OCI-M2 (cell line): ENCODE results near the gene PLOD3.

Source experiments
- DNase-seq: peaks from one replicate; lab custom pipeline; 2025; ENCODE audit not compliant: unreplicated experiment; lab: John Stamatoyannopoulos, UW

The PLOD3 gene

DNA sequence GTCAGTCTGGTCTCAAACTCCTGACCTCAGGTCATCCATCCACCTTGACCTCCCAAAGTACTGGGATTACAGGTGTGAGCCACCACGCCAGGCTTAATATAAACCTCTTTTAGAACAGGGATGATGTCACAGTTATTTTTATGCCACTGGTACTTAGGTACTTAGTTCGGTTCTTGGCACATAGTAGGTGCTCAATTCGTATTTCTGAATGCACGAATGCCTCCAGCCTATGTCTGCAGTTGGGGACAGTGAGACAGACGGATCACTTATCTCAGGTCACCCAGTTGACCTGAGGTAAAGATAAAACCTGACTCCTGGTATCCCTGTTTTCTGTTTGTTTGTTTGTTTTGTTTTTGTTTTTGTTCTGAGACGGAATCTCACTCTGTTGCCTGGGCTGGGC, 31.2 kb downstream of the PLOD3 start:
- DNase-seq: no peak

DNA sequence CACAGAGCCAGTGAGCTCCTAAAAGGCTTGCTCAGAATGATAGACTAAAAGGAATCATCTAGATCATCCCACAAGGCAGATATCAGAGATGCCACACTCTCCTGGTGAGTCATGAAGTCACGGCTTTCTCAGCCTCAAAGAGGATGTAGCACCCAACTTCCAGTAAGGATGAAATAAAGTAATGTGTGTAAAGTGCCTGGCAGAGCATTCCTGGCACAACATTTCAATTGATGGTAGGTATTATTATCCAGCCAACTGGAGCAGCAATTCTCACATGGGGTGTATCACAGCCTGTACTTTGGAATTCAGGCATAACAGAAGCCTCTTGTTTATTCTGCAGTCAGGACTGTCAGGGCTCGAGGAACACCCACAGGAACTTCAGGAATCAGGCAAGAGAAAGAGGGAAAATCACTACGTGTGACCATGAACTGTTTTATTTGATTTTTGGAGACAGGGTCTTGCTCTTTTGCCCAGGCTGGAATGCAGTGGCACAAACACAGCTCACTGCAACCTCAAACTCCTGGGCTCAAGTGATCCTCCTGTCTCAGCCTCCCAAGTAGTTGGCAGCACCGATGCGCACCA, 32.0 kb downstream of the PLOD3 start:
- DNase-seq: no peak

DNA sequence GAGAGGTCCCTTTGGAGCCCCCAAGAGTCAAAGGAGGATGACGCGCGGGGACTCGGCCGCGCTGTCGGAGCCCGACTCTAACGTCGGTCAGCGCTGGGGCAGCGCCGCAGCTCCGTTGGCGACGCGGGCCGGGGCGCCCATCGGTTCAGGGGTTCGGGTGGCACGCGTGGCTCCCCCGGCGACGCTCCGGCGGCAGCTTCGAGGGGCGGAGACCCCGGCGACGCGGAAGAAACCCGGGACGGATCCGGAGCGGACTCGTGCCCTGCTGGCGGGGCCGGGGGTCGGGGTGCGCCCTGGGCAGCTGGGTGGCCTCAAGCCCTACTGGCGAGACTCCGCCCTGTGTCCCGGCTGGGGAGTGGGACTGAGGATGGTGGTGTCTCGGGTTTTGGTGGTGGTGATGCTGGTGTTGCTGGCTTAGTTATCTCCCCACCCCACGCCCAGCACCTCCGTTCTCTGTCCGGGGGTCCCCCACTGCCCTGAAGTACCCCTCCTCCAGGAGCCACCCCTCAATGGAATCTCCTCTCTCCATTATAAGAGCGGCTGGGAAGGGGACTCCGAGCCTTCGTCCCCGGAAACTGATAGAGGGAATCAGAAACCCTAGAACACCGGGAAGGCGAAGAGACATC, 37.1 kb downstream of the PLOD3 start, which contains the start of gene NAT16:
NAT16 (minus strand) TSS at position 164 of the 626 bp plus-strand sequence. CDS start 5,486 bp downstream, outside the sequence.
- DNase-seq: no peak

DNA sequence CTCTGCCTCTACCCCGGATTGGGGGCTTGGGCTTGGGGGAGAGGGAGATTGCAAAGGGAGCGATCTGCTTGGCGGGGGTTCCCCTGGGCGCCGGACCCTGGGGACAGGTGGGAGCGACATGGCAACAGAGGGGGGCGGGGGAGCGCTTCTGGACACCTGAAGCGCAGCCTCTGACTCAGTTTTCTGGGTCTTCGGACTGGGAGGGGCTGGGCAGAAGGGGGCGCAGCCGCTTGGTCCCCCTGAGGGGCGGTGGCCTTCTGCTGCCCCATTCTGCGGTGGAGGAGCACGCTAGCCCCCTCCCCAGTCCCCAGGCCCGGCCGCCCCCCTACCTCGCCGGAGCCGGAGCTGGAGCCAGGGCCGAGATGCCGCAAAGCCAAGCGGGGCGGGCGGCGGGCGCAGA, 37.7 kb downstream of the PLOD3 start:
- no peak for DNase-seq

DNA sequence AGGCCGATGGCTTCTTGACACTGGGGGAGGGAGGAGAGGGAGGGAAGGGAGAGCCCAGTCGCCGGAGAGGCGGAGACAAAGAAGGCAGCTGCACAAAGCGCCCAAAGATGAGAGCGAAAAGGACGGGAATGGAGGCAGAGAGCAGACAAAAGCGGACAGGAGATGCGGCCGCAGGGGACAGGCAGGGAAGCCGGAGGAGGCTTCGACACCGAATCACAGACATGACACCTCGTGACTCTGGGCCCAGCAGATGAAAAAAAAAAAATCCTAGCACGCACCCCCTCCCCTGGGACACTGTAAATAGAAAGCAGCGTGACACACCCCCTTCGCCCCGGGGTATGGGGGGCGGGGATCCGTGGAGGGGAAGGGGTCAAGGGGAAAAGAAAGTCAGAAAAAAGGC, 38.3 kb downstream of the PLOD3 start:
- DNase-seq: no peak

DNA sequence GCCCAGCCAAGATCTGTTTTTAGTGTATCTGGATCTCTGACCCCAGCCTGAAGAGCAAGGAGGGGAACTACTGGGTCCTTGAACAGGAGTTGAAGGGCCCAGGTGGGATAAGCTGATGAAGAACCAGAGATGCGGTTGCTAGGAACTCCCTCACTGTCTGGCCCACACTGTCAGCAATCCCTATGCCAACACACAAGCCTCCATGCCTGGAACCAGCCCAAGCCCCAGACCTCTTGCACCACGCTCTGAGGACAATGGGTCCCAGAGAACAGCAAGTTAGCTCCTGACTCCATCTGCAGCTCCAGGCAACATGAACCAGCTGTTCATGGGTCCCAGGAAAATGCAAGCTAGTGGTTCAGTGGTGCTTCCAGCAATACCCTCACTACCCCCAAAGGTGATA, 39.7 kb downstream of the PLOD3 start:
- no peak for DNase-seq

DNA sequence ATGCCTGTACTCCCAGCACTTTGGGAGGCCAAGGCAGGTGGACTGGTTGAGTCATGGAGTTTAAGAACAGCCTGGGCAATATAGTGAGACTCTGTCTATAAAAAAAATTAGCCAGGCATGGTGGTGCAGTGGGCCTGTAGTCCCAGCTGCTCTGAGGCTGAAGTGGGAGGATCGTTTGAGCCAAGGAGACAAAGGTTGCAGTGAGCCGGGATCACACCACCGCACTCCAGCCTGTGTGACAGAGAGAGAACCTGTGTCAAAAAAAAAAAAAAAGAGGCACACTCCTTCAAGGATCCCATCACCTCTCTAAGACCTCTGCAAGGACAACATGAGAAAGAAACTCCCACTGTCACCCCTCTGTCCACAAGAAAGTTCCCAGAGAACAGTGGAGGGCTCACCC, 41.7 kb downstream of the PLOD3 start:
- DNase-seq: no peak

DNA sequence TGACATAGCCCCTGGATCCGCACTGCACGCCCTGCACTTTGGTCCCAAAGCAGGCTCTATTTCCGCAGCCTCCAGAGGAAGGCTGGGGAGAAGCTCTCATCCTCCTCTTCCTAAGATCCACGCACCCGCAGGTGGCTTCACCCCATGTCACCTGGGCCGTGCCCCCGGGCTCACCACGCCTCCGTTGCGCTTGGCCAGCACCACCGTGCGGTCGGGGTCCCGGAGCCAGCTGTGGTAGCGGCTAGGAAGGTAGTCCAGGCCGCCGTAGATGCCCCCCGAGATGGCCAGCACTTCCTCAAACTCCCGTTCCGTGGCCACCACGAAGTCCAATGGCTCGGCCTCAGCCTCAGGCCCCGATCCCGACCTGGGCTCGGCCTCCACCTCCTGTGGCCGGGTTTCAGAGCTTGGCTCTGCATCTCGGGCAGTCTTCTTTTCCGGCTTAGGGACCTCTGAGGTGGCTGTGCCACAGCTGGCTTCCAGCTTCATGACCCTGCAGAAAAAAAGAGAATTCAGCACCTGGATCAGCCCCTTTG, 43.0 kb downstream of the PLOD3 start:
- no peak for DNase-seq

DNA sequence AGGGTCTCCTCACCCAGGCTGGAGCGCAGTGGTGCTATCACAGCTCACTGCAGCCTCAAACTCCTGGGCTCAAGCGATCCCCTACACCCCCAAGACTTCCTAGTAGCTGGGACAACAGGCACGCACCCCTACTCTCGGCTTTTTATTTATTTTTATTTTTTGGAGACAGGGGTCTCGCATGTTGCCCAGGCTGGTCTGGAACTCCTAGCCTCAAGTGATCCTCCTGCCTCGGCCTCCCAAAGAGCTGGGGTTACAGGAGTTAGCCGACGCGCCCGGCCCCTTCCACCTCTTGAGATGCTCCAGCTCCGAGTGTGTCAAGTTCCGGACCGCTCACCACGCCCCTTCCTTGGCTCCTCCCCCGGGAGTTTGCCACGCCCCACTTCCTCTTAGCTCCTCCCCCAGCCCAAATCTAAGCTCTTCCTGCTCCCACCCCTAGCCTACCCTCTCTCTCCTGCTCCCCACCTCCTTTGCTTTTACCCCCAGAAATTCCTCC, 43.6 kb downstream of the PLOD3 start:
- DNase-seq: no peak

DNA sequence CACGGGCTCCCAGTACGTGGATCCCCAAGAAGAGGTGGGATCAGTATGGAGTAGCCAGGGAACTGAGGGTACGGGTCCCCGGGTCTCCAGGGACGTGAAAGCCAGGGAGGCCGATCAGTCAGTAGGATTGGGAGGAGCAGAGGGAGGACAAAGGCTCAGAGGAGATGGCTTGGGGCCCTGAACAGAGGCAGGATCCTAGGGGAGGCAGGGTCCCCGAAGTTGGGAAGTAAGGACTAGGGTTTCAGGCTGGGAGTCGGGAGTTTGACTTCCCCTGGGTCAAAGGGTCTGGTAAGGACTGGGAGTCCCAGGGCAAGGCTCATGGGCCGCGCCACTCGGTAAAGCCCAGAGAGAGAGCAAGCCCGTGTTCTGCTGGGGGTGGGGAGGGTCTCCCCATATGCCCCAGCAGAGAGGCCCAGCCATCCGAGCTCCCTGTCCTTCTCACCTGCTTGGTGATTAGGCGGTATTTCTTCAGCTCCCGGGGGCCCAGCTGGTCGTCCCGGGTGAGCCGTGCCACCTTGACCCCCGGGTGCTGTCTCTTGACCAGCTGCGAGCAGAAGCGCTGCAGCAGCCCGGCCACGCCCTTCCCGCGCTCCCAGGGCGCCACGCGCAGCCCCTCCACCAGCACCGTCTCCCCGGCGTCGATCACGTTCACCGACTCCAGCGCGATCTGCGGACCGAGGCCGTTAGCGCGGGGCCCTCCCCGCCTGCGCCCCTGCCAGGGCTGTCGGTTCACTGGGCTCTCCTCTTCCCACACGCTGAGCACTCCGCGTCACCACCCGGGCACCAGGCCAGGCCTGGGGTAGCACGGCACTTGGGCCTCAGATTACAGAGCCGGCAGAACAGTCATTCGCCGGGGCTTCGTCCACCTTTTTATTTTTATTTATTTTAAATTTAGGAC, 44.3 kb downstream of the PLOD3 start:
- DNase-seq: no peak

DNA sequence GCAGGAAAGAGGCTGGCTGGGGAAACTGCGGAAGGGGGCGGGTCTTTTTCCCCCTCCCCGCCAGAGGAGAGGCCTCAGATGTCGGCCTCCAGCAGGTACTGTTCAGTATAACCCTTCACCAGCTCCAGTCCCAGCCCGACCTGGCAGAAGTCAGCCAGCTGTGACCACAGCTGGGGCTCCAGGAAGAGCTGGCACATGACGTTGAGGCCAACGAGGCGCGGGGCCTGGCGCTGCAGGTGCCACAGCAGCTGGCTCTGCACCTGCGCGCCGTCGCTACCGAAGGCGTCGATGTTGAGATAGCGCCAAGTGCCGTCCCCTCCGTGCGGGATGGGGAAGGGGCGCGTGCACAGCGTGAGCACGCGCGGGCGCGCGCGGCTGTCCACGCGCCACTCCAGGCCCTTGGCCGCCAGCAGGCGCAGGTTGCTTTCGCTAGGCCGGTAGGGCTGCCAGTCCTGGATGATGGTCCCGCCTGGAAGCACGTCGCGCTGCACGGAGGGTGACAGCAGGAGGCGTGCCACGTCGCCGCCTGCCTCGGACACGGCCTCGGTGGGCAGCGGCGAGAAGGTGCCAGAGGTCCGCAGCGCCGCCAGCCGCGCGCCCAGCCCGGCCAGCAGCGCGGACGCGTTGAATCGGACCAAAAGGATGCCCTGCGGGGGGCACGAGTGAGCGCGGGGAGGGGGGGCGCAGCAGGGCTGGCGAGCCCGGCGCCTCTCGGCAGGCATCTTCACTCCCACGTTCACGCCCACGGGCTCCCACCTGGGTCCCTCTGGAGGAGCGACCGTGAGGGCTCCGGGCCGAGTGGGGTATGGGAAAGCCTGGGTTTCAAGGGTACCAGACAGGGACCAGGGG, 45.2 kb downstream of the PLOD3 start:
- no peak for DNase-seq

DNA sequence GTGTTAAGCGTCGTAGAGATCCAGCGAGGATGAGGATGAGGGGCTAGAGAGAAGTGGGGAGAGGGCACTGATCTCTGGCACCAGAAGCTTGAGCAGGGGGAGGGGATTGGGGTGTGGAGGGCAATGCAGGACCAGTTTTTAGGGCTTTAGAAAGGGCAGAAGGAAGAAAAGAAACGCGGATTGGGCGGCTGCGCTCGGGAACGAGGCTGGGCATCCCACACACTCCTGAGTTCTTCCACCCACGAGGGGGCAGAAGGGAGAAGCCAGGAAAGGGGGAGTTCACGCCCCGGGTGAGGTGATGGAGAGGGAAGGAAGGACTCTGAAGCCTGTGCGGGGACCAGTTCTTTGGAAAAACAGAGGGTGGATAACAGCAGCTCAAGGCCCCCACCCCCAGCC, 45.9 kb downstream of the PLOD3 start:
- DNase-seq: no peak

DNA sequence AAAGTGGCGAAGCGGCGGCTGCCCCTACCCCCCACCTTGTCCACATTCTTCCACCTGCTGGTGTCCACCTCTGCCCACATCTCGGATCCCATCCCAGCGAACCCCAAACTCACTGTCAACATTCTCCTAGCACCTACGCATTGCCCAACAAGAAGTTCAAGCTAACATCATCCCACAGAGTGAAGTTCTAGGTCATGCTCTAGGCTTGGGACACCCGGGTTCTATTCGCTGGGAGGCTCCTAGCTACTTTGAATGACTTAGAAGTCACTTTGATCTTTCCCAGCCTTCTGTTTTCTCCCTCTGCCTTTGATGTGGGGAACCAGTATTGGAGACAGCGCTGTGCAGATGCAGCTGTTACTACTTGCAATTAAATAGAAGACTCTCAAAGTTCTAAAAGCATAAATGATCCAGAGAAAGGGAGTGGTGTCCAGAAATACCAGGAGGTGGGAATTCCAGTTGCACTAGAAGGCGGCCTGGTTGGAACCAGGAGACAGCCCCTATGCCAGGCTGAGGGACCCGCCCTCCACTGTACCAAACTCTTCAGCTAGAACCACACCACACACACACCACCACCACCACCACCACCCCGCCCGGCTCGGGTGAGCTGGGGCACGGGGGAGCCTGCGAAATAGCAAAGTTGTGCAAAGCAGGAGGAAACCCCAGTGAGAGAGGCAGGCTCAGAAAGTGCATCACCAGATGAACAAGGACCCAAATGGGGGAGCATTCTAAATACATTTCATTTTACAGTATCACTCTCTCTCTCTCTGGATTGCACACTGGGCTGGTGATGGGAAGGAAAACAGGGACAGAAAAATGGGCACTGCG, 46.6 kb downstream of the PLOD3 start:
- no peak for DNase-seq

DNA sequence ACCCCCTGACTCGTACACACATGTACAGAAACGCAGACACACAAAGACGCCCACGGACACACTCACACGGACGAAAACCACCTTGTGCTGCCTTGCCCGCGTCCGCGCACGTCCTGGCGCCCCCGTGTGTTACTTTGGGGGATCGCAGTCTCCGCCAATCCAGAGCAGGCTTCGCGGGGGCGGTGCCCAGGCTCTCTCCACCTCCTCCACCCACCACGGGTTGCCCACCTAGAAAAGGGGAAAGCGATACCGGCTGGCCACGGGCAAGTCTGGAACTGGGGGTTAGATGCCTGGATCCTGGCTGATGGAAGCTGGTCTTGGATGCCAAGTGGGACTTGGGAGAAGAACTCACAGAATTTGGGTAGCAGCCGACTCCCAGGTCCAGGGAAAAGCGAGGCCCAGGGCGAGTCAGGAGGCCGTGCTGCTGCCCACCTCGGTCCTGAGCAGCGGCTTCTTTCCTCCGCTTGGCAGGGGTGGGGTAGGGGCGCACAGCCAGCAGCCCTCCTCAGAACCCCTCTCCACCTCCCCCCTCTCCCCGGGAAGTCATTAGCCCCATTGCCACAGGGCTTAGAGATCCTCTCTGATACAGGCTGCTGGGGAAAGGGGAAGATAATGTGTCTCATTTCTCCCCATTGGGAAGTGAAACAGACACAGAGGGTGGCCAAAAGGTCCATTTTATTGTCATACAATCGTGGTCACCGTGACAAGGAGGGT, 47.4 kb downstream of the PLOD3 start:
- no peak for DNase-seq

DNA sequence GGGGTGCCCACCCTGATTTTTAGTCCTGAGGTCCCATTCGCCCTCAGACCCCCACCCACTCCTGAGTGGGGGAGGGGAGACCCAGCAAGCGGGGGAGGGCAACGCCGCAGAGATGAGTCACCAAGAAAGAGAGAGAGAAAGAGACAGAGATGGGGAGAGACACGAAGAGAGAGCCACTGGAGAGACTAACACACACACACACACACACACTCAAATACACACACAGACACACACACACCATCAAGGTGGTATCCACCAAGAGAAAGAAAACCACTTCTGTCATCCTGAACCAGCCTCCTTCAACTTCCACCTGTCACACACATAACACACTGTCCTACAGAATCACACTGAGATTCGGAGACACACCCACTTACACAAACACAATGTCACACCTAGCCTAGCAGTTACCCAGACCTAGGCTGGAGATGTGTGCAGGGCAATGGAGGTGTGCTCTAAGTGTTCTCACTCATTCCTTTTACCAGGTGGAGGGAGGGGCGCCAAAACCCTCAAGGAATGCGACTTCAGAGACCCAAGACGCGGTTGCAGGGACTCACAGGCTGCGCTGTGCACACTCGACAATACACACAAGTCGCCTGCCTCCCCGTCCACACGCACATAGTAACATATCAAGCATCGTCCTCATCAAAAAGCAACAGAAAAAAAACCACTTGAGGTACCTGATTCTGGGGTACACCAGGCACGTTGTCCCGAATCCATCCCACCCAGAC, 48.1 kb downstream of the PLOD3 start:
- no peak for DNase-seq

DNA sequence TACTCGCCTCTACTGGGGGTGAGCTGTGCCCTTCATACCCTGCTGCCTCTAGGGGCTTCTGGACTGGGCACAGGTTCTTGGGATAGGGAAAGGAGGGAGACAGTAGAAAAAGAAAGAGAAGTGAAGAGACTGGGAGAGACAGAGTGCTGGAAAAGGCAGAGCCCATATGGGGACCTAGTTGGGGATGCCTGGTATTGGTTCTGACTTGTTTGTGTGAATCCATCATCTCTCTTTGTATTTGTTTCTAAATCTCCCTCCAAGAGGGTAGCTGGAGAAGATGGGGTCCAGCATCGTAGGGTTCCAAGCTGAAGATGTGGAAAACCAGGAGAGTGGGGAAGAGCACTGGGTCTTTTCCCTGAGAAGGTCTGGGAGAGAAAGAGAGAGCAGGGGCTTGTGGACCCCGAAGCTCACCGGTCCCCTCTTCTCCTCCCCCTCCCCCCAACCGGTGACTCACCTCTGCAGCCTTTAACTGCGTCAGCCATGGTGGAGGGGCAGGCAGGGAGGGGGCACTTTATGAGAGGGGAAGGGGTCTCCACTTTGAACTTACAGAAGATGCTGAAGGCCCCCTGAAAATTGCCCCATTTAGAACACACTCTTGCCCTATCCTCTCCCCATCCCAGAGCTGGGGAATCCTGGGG, 48.9 kb downstream of the PLOD3 start:
- no peak for DNase-seq

DNA sequence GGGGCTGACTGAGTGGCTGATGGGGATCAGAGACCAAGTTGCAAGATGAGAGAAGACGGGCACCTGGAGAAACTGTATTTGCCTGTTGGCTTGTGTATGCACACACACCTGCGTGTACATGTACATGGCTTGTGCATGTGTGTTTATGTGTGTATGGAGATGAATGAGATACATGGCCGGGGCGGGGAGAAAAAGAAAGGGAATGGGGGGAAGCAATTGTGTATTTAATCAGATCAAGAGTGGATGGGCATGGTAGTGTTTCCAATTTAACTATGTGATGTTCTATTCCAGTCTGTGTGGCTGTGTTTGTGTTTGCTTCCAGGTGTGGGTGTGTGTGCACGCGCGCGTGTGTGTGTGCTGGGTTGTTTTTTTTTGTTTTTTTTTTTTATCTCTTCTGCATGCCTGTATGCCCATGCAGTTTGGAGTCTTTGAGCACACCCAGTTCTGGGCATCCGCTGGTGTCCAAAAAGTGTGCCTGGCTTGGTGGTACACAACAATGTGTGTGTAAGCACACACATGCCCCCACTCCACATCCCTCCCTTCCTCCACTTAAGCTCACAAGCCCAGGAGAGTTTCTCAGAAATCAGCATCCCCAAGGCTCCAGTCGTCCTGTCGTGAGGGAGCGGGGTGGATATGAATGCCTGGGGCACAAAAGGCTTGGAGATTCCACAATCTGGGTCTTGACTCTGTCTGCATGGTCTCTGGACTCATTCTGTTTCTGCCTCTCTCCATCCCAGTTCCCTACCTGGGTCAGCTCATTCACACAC, 49.6 kb downstream of the PLOD3 start:
- DNase-seq: no peak
